ENCODE results near the gene MAP3K5. TPM values are rescaled to one million over a fixed set of nuclear protein-coding genes. Genes with fewer than 3 reads are reported as not detected.

MAP3K5 gene
- total RNA-seq, 1 experiment from 2014 or later = 2.1 TPM

DNA sequence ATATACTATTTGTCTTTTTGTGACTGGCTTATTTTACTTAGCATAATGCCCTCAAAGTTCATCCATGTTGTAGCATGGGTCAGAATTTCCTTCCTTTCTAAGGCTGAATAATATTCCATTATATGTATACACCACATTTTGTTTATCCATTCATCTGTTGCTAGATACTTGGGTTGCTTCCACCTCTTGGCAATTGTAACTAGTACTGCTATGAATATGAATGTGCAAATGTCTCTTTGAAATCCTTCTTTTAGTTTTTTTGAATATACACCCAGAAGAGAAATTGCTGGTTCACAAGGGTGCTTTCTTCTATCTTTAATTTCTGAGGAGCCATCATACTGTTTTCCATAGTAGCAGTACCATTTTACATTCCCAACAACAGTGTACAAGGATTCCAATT lies 220.8 kb downstream of the MAP3K5 start:
- Mint-ChIP-seq H3K36me3 (ENCODE audit: insufficient read depth, unreplicated experiment) (no peaks in the 10 kb centered on the region), H3K4me1 (ENCODE audit: low read depth, unreplicated experiment) (no peaks in the 10 kb centered on the region), H3K27ac (ENCODE audit: unreplicated experiment) (no peak overlapping the region), H3K27me3 (ENCODE audit: insufficient read depth, unreplicated experiment) (no peaks in the 10 kb centered on the region), H3K4me3 (ENCODE audit: unreplicated experiment) (no peak overlapping the region), H3K9me3 (ENCODE audit: unreplicated experiment) (peaks cover 31% of the 10 kb centered on the region)
- Histone ChIP-seq H3K36me3 (ENCODE audit: control insufficient read depth, insufficient read depth, low read length) (no peaks in the 10 kb centered on the region), H3K4me3 (ENCODE audit: low read depth, low read length) (no peak overlapping the region), H3K27me3 (replicated peaks; ENCODE audit: control insufficient read depth, insufficient read depth, low read length) (no peaks in the 10 kb centered on the region), H3K4me1 (peaks cover under 1% of the 10 kb centered on the region), H3K9me3 (peaks cover 15% of the 10 kb centered on the region; the same call in 1 of the 2 replicates)
- TF ChIP-seq, protein P1, sequence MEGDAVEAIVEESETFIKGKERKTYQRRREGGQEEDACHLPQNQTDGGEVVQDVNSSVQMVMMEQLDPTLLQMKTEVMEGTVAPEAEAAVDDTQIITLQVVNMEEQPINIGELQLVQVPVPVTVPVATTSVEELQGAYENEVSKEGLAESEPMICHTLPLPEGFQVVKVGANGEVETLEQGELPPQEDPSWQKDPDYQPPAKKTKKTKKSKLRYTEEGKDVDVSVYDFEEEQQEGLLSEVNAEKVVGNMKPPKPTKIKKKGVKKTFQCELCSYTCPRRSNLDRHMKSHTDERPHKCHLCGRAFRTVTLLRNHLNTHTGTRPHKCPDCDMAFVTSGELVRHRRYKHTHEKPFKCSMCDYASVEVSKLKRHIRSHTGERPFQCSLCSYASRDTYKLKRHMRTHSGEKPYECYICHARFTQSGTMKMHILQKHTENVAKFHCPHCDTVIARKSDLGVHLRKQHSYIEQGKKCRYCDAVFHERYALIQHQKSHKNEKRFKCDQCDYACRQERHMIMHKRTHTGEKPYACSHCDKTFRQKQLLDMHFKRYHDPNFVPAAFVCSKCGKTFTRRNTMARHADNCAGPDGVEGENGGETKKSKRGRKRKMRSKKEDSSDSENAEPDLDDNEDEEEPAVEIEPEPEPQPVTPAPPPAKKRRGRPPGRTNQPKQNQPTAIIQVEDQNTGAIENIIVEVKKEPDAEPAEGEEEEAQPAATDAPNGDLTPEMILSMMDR (IDR thresholded peaks at IDR 0.05; ENCODE audit: insufficient read depth in 1 of 2, low read depth in 1 of 2, low read length in 1 of 2, severe bottlenecking in 1 of 2, unreplicated experiment in 1 of 2) = no peak
- no peak for DNase-seq
- ChIA-PET POLR2A (no interaction called here), CTCF (no interaction called here)
- intact Hi-C loops (cut with micrococcal nuclease; ENCODE audit: unreplicated experiment) = no loop called here
- no TSS peak for BruUV-seq (replicated peaks)

DNA sequence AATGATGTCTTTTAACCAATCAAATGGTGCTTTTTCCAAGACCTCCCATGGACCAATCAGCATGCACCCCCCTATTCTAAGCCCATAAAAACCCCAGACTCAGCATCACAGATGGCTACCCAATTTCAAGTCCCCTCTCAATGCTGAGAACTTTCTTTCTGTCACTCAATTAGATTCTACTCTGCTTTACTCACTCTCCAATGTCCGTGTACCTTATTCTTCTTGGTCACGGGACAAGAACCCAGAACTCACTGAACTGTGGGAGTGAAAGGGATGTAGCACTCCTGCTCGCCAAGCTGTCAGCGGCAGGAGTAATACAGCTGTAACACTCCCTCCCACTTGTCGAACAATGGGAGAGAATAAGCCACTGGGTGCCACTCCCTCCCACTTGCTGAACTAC lies 221.2 kb downstream of the MAP3K5 start:
- Mint-ChIP-seq H3K4me3 (ENCODE audit: unreplicated experiment) (no peak overlapping the region), H3K36me3 (ENCODE audit: insufficient read depth, unreplicated experiment) (no peaks in the 10 kb centered on the region), H3K27ac (ENCODE audit: unreplicated experiment) (no peak overlapping the region), H3K27me3 (ENCODE audit: insufficient read depth, unreplicated experiment) (no peaks in the 10 kb centered on the region), H3K4me1 (ENCODE audit: low read depth, unreplicated experiment) (peaks cover 2% of the 10 kb centered on the region), H3K9me3 (ENCODE audit: unreplicated experiment) (peaks cover 31% of the 10 kb centered on the region)
- H3K9me3 ChIP-seq = peaks cover 15% of the 10 kb centered on the region; the same call in 1 of the 2 replicates
- no TSS peak for BruUV-seq (replicated peaks)
- ChIA-PET POLR2A (no interaction called here), CTCF (no interaction called here)
- no peaks in the 10 kb centered on the region for H3K27me3 ChIP-seq (replicated peaks; ENCODE audit: control insufficient read depth, insufficient read depth, low read length)
- no peak overlapping the region for H3K4me3 ChIP-seq (ENCODE audit: low read depth, low read length)
- no peaks in the 10 kb centered on the region for H3K36me3 ChIP-seq (ENCODE audit: control insufficient read depth, insufficient read depth, low read length)
- TF ChIP-seq, protein P1 (IDR thresholded peaks at IDR 0.05; ENCODE audit: insufficient read depth in 1 of 2, low read depth in 1 of 2, low read length in 1 of 2, severe bottlenecking in 1 of 2, unreplicated experiment in 1 of 2) = no peak
- intact Hi-C loops (cut with micrococcal nuclease; ENCODE audit: unreplicated experiment) = no loop called here
- H3K4me1 ChIP-seq = peaks cover 5% of the 10 kb centered on the region
- no peak for DNase-seq

DNA sequence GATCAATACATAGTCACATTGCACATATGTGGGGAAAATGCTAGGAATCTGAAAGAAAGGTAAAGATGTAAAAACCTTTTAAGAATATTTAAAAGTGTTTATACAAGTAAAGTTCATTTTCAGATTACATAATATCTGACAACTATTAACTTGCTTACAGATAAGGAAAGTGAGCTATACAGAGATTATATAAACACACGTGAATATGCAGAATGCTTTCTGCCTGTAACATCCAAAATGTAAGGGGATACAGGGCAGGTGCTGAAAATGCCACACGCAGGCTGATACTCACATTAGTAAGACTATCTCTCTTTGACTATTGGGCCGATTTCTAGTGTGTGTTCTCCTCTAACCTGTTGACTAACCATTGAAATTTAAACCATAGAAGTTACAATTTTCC lies 224.1 kb downstream of the MAP3K5 start:
- Mint-ChIP-seq H3K27me3 (ENCODE audit: insufficient read depth, unreplicated experiment) (no peaks in the 10 kb centered on the region), H3K36me3 (ENCODE audit: insufficient read depth, unreplicated experiment) (no peaks in the 10 kb centered on the region), H3K4me3 (ENCODE audit: unreplicated experiment) (no peak overlapping the region), H3K27ac (ENCODE audit: unreplicated experiment) (no peak overlapping the region), H3K9me3 (ENCODE audit: unreplicated experiment) (peaks cover 37% of the 10 kb centered on the region), H3K4me1 (ENCODE audit: low read depth, unreplicated experiment) (peaks cover 17% of the 10 kb centered on the region)
- BruUV-seq (replicated peaks) = no TSS peak
- Histone ChIP-seq H3K4me3 (ENCODE audit: low read depth, low read length) (no peak overlapping the region), H3K27me3 (replicated peaks; ENCODE audit: control insufficient read depth, insufficient read depth, low read length) (no peaks in the 10 kb centered on the region), H3K36me3 (ENCODE audit: control insufficient read depth, insufficient read depth, low read length) (no peaks in the 10 kb centered on the region), H3K4me1 (peaks cover 13% of the 10 kb centered on the region), H3K9me3 (peaks cover 15% of the 10 kb centered on the region; the same call in 1 of the 2 replicates)
- intact Hi-C loops (cut with micrococcal nuclease; ENCODE audit: unreplicated experiment) = no loop called here
- CTCF ChIA-PET = no interaction called here
- no peak for DNase-seq
- TF ChIP-seq, protein P1 (IDR thresholded peaks at IDR 0.05; ENCODE audit: insufficient read depth in 1 of 2, low read depth in 1 of 2, low read length in 1 of 2, severe bottlenecking in 1 of 2, unreplicated experiment in 1 of 2) = no peak
- POLR2A ChIA-PET = no interaction called here
